Measurements from ENCODE around the gene POLN.

POLN gene

GRCh38 chr4:2083116-2083825, 158.7 kb downstream of the POLN start:
- H3K4me1 ChIP-seq (ENCODE audit: insufficient read depth, low read length), result peaks cover 1% of the 10 kb centered on the region
- no peak overlapping the region for H3K4me3 ChIP-seq (ENCODE audit: low read length)
- H2AFZ ChIP-seq (ENCODE audit: low read depth, low read length), result no peak overlapping the region
- no peaks in the 10 kb centered on the region for H3K36me3 ChIP-seq (ENCODE audit: insufficient read depth, low read length)
- H3K9me3 ChIP-seq (ENCODE audit: low read length), result peaks cover 5% of the 10 kb centered on the region
- no peaks in the 10 kb centered on the region for H3K27me3 ChIP-seq (ENCODE audit: insufficient read depth, low read length)

GRCh38 chr4:2082627-2083026, 159.3 kb downstream of the POLN start:
- Histone ChIP-seq H2AFZ (ENCODE audit: low read depth, low read length) (no peak overlapping the region), H3K4me1 (ENCODE audit: insufficient read depth, low read length) (no peaks in the 10 kb centered on the region), H3K27me3 (ENCODE audit: insufficient read depth, low read length) (no peaks in the 10 kb centered on the region), H3K4me3 (ENCODE audit: low read length) (no peak overlapping the region), H3K36me3 (ENCODE audit: insufficient read depth, low read length) (no peaks in the 10 kb centered on the region), H3K9me3 (ENCODE audit: low read length) (peaks cover 5% of the 10 kb centered on the region)

DNA sequence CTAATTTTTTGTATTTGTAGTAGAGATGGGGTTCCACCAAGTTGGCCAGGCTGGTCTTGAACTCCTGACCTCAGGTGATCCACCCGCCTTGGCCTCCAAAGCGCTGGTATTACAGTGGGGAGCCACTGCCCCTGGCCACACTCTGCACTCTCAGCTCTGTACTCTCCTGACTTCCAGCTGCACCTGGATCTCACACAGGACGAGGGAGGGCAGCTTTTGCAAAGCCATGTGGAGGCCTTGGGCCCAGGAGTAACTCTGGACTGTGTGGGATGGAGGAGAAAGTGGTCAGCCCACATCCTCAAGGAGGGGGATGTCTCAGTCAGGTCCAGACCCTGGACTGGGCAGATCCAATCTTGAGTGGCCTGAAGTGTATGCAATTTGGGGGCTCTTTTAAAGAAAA, 159.8 kb downstream of the POLN start:
- no peaks in the 10 kb centered on the region for H3K4me1 ChIP-seq (ENCODE audit: insufficient read depth, low read length)
- peaks cover 5% of the 10 kb centered on the region for H3K9me3 ChIP-seq (ENCODE audit: low read length)
- no peaks in the 10 kb centered on the region for H3K36me3 ChIP-seq (ENCODE audit: insufficient read depth, low read length)
- no peak overlapping the region for H3K4me3 ChIP-seq (ENCODE audit: low read length)
- no peak overlapping the region for H2AFZ ChIP-seq (ENCODE audit: low read depth, low read length)
- no peaks in the 10 kb centered on the region for H3K27me3 ChIP-seq (ENCODE audit: insufficient read depth, low read length)

DNA sequence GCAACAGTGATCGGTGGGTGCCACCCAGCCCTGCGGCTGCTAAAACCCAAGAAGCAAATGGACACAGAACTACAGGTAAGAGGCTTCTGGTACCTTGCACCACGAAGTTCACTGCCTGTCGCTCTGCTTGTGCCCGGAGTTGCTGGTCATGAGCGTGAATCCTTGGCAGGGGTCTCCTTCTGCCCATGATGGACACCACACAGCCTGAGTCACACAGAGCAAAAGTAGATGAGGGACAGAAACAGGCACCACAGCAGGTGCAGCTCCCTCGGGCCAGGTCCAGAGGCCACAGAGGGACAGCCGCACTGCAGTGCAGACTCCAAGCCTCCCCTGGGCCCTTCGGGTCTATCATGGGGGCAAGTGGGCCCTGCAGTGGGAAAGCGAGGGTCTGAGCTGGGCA, 160.4 kb downstream of the POLN start:
- Histone ChIP-seq H2AFZ (ENCODE audit: low read depth, low read length) (no peak overlapping the region), H3K4me3 (ENCODE audit: low read length) (no peak overlapping the region), H3K9me3 (ENCODE audit: low read length) (peaks cover 2% of the 10 kb centered on the region), H3K4me1 (ENCODE audit: insufficient read depth, low read length) (no peaks in the 10 kb centered on the region), H3K36me3 (ENCODE audit: insufficient read depth, low read length) (no peaks in the 10 kb centered on the region), H3K27me3 (ENCODE audit: insufficient read depth, low read length) (no peaks in the 10 kb centered on the region)

- Histone ChIP-seq H3K4me1 (ENCODE audit: insufficient read depth, low read length) (no peaks in the 10 kb centered on the region), H3K9me3 (ENCODE audit: low read length) (no peaks in the 10 kb centered on the region), H3K4me3 (ENCODE audit: low read length) (no peak overlapping the region)
These were observed 161.3 kb downstream of the POLN start for GRCh38 chr4:2080429-2081300.

DNA sequence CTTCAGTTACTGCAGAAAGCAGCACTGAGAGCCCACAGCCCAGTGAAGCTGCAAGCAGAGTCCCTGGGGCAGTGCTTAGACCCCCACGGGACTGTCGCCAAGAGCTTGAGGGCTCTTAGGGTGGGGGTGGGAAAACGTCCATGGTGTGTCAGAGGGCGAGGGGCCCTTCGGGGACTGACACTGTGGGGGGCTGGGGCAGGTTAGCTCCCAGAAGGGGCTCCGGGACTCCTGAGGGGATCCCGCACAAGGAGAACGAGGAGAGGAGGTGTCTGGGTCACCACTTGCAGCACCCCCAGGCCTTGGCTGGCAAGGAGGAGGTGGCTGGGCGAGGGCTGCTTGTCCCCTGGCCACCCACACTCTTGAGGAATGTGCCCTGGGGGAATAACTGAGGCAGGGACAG, 162.0 kb downstream of the POLN start:
- H3K4me1 ChIP-seq (ENCODE audit: insufficient read depth, low read length), result no peaks in the 10 kb centered on the region
- H3K36me3 ChIP-seq (ENCODE audit: insufficient read depth, low read length), result no peaks in the 10 kb centered on the region
- no peak overlapping the region for H2AFZ ChIP-seq (ENCODE audit: low read depth, low read length)
- H3K27me3 ChIP-seq (ENCODE audit: insufficient read depth, low read length), result no peaks in the 10 kb centered on the region
- H3K4me3 ChIP-seq (ENCODE audit: low read length), result no peak overlapping the region
- no peaks in the 10 kb centered on the region for H3K9me3 ChIP-seq (ENCODE audit: low read length)

More at GRCh38 chr4:2080429-2081300, 161.3 kb downstream of the POLN start:
- H2AFZ ChIP-seq (ENCODE audit: low read depth, low read length), result no peak overlapping the region
- H3K27me3 ChIP-seq (ENCODE audit: insufficient read depth, low read length), result no peaks in the 10 kb centered on the region
- no peaks in the 10 kb centered on the region for H3K36me3 ChIP-seq (ENCODE audit: insufficient read depth, low read length)

- Histone ChIP-seq H3K27me3 (ENCODE audit: insufficient read depth, low read length) (no peaks in the 10 kb centered on the region), H2AFZ (ENCODE audit: low read depth, low read length) (no peak overlapping the region), H3K4me1 (ENCODE audit: insufficient read depth, low read length) (peaks cover 6% of the 10 kb centered on the region), H3K9me3 (ENCODE audit: low read length) (no peaks in the 10 kb centered on the region), H3K4me3 (ENCODE audit: low read length) (no peak overlapping the region), H3K36me3 (ENCODE audit: insufficient read depth, low read length) (no peaks in the 10 kb centered on the region)
These were observed 162.9 kb downstream of the POLN start for GRCh38 chr4:2079006-2079405.

- Histone ChIP-seq H3K9me3 (ENCODE audit: low read length) (no peaks in the 10 kb centered on the region), H3K4me3 (ENCODE audit: low read length) (no peak overlapping the region), H3K27me3 (ENCODE audit: insufficient read depth, low read length) (no peaks in the 10 kb centered on the region), H2AFZ (ENCODE audit: low read depth, low read length) (no peak overlapping the region), H3K4me1 (ENCODE audit: insufficient read depth, low read length) (peaks cover 11% of the 10 kb centered on the region), H3K36me3 (ENCODE audit: insufficient read depth, low read length) (no peaks in the 10 kb centered on the region)
These were observed 163.3 kb downstream of the POLN start for GRCh38 chr4:2078584-2078983.

- peaks cover 19% of the 10 kb centered on the region for H3K4me1 ChIP-seq (ENCODE audit: insufficient read depth, low read length)
- no peaks in the 10 kb centered on the region for H3K9me3 ChIP-seq (ENCODE audit: low read length)
- H2AFZ ChIP-seq (ENCODE audit: low read depth, low read length), result no peak overlapping the region
- H3K4me3 ChIP-seq (ENCODE audit: low read length), result no peak overlapping the region
- H3K36me3 ChIP-seq (ENCODE audit: insufficient read depth, low read length), result no peaks in the 10 kb centered on the region
- H3K27me3 ChIP-seq (ENCODE audit: insufficient read depth, low read length), result no peaks in the 10 kb centered on the region
These were observed 164.1 kb downstream of the POLN start for GRCh38 chr4:2077537-2078460.

DNA sequence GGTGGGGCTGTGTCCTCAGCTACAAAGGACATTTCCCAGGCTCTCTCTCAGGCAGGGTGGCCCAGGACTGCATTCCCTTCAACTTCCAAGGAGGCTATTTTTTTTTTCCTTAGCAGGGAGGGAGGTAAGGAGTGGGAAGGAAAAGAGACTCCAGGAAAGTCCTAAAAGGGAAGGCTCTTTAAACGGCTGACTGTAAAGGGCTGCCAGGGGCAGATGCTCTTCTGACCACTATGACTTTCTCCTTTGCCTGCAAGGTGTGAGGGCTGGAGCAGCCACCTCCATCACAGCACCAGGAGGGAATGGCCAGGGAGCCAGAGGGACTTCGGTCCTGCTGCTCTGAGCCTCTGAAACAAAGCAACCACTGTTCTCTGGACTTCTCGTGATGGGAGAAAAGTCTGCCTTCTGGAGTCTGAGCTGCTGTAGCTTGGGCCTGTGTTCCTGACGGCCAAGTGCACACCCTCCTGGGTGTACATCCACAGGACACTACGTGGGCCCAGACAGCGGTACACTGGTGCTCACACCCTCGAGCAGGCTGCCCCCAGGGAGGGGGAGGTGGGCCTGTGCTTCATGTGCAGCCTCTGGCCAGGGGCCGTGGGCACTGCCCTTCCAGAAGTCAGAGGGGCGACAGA, 164.9 kb downstream of the POLN start:
- no peaks in the 10 kb centered on the region for H3K27me3 ChIP-seq (ENCODE audit: insufficient read depth, low read length)
- H3K4me3 ChIP-seq (ENCODE audit: low read length), result no peak overlapping the region
- H2AFZ ChIP-seq (ENCODE audit: low read depth, low read length), result no peak overlapping the region
- peaks cover 26% of the 10 kb centered on the region for H3K4me1 ChIP-seq (ENCODE audit: insufficient read depth, low read length)
- H3K9me3 ChIP-seq (ENCODE audit: low read length), result no peaks in the 10 kb centered on the region
- no peaks in the 10 kb centered on the region for H3K36me3 ChIP-seq (ENCODE audit: insufficient read depth, low read length)

- Histone ChIP-seq H3K4me3 (ENCODE audit: low read length) (no peak overlapping the region), H3K36me3 (ENCODE audit: insufficient read depth, low read length) (no peaks in the 10 kb centered on the region), H3K4me1 (ENCODE audit: insufficient read depth, low read length) (peaks cover 33% of the 10 kb centered on the region), H3K9me3 (ENCODE audit: low read length) (no peaks in the 10 kb centered on the region), H2AFZ (ENCODE audit: low read depth, low read length) (no peak overlapping the region), H3K27me3 (ENCODE audit: insufficient read depth, low read length) (no peaks in the 10 kb centered on the region)
These were observed 165.7 kb downstream of the POLN start for GRCh38 chr4:2075987-2076907.
